Stimulated activated CD8-positive, alpha-beta memory T cell treated with anti-CD3 and anti-CD28 coated beads, Interleukin-7, amount 100 ng/mL, for 48 hours (primary cell): ENCODE data around the gene CUBN.
"Not testable (repeated sequence)": the region's sequence is repeated elsewhere in the genome, so short reads cannot be mapped to it uniquely, and the experiment has no call there.

Experiments used
- DNase-seq, 2 donors: peaks; one replicate each; pipeline ENCODE4 v3.0.0-alpha.2; 2020; ENCODE audit warnings: low read depth in 1 of 2; ENCODE audit errors: extremely low read depth in 1 of 2

CUBN gene

GRCh38 chr10:16843252-16843870 is 286.2 kb downstream of the CUBN start:
- DNase-seq, result no peak

DNA sequence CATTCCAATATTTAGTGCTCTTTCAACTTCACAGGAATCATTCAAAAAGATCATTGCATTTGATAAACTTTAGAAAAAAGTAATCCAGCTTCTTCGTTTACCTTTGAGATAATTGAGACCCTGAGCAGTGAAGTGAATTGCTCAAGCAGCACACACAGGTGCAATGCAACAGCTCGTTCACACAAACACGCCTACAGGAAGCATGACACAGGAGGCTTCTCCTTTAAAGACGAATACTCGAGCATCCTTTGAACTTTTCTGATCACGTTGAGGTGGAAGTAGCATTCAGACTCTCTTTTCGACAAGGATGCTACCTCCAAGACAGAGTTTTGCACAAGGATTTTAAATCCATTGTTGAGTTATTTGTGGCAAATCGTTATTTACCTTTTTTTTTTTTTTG is 294.4 kb downstream of the CUBN start:
- peak in 1 of 2 donors; percentile 11 for DNase-seq

- DNase-seq, result no peak
Measured at GRCh38 chr10:16832351-16833080, 297.1 kb downstream of the CUBN start.

DNA sequence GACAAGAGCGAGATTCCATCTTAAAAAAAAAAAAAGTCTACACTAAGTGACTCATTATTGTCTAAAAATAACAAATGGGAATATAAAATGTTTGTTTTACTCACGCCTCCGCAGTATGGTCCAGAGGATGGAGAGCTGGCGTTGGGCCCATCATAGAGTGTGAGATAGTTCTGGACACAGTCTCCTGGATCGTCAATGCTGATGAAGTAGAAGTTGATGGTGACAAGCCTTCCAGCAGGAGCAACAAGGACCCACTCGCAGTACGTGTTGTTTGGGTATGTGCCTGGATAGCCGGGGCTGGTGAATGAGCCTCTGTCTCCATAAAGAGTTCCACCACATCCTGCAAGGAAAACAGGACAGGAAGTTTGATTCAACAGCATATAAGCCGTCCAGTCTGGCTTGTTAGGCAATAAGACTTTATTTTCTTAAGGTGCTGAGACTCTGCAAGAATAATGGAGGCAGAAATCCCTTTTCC is 300.9 kb downstream of the CUBN start:
- no peak for DNase-seq

DNA sequence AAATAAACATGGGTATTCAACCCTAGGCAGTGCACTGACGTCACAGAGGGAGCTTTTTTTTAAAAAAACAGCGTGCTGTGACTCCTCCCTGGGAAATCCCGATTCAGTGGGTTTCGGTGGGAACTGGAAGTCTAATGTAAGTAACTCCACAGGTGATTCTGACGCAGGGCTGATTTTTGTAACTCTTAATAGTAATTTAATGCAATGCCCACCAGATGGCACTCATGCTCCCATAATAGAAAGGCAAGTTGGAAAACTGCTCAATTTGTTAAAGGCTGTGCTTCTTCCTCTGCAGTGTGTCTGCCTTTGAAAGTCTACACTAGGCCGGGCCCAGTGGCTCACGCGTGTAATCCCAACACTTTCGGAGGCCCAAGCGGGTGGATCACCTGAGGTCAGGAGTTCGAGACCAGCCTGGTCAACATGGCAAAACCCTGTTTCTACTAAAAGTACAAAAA is 301.5 kb downstream of the CUBN start:
- DNase-seq, result peak in 1 of 2 donors; percentile 31

DNA sequence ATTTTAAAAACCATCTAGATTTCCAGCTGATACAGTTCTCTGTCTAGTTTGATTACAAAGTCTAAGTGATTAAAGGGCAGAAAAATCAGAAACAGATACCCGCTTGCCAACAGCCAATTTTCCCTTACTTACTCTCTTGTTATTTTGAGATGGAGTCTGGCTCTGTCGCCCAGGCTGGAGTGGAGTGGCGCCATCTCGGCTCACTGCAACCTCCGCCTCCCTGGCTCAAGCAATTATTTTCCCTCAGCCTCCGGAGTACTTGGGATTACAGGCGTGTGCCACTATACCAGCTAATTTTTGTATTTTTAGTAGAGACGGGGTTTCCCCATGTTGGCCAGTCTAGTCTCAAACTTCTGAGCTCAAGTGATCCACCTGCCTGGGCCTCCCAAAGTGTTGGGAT is 302.1 kb downstream of the CUBN start:
- DNase-seq, result not testable (repeated sequence)

- no peak for DNase-seq
Measured at GRCh38 chr10:16822726-16823360, 306.8 kb downstream of the CUBN start.

GRCh38 chr10:16822027-16822426 is 307.6 kb downstream of the CUBN start:
- no peak for DNase-seq

DNA sequence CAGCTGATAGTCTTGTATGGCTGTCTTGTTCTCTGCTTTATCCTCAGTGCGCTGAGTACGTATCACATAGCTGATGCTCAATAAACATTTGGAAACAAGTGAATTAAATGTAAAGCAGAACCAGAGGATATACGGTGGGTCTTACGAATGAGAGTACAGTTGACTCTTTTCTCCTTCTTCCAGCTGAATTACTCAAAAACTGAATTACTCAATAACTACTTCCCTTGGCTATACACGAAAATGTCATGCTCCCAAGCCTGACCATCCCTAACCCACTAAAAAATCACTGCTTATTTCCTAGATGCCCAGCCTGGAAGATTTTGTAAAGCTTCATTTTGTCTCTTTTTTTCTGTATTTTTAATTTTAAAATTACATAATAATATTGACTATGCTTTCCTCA is 309.2 kb downstream of the CUBN start:
- no peak for DNase-seq

- DNase-seq, result no peak
Measured at GRCh38 chr10:16820018-16820417, 309.6 kb downstream of the CUBN start.

DNA sequence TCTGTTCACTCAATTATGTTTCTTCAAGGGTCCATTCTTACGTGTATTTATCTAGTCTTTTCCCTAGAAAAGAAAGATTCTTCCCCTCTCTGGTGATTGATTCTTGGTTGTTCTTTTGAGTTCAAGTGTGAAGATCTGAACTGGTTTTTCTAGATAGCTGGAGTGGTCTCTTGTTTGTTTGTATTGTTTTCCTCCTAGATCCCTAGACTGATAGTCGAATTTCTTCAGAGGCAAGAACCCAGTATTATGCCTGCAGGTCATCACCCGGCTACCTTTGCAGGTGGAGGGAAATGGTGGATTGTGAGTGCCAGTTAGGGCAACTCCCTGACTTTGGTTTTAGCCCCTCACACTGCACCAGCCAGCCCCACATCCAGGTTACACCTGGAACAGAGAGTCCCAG is 310.2 kb downstream of the CUBN start:
- no peak for DNase-seq

DNA sequence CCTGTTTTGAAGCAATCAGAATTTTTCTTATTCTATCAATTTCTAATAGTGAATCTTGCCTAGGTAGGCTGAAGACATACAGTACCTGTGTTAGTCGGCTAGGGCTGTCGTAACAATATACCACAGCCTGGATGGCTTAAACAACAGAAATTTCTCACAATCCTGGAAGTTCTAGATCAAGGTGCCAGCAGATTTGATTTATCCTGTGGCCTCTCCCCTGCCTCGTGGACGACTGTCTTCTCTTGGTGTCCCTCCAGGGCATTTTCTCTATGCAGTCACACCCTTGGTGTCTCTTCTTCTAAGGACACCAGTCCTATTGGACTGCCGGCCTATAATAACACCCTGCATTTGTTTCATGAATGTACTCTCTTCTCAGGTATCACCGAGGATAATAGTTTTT is 310.6 kb downstream of the CUBN start:
- no peak for DNase-seq

GRCh38 chr10:16817125-16818019 is 312.2 kb downstream of the CUBN start, which contains the start of gene RSU1:
RSU1 (minus strand) TSS chr10:16817424; CDS start chr10:16817081, 343 bp downstream.
- DNase-seq, result peak; percentile 99 to 100

GRCh38 chr10:16816830-16817124 is 312.8 kb downstream of the CUBN start:
- DNase-seq, result no peak

DNA sequence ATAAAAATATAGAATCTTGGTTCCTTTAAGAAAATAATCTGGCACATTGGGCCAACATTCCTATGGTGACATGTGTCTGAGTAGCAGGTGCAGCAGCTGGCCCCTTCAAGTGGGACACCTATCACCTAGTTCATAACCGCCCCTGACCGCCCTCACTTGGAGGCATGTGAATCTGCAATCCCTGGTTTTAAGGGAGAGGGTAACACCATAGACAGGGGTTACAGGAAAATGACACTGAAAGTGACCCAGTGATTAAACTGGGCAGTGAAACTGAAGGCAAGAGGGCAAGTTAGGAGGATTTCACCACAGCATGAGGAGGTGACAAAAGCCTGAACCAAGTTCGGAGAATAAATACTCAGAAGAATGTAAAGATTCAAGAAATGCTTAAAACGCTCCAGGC is 313.4 kb downstream of the CUBN start:
- no peak for DNase-seq

GRCh38 chr10:16814012-16814411 is 315.6 kb downstream of the CUBN start:
- DNase-seq, result no peak

DNA sequence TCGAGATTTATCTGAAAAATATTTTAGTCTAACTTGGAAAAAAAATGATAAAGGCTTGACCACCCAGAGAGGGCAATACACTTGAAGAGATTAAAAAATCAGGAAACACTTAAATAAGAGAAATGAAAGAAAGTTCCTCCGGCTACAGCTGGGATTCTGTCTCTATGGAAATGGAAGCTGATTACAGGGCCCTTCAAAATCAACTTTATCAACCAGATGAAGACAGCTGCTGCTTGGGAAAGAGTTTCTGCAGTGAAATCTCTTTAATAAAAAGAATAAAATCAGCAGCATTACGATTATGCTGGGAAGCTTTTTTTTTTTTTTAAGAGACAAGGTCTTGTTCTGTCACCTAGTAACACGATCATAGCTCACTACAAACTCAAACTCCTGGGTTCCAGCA is 316.9 kb downstream of the CUBN start:
- DNase-seq, result no peak

DNA sequence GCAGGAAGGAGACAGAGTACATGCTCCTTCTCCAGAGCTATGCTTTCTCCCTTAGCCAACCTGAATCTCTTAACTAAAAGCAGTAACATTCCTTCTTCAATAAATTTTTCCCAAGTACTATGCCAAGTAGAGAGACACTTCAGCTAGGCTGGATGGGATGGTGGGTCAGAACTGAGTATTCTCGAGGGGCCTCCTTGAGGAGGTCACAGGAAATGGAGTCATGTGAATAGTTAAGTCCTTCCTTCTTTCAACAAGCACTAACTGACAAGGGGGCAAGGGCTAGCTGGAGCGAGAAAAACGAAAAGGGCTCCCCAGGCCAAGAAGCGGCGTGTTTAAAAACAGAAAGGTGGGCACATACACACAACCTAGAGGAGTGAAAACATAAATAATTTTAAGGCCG is 317.8 kb downstream of the CUBN start:
- DNase-seq, result no peak

DNA sequence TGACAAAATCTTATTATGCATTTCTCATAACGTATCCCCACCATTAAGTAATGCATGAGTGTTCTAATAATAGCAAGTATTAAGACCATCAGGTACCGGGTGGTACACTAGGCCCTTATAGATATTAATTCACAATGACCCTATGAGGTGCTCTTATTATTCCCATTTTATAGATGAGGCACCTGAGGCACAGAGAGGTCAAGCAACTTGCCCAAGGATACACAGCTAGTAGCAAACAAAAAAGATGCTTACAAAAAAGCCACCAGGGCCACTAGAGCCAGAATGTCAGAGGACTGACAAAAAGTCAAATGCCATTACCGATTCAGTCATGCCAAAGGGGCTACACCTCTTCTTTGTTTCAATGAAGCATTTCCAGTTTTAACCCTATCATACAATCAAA is 318.3 kb downstream of the CUBN start:
- DNase-seq, result no peak

GRCh38 chr10:16809074-16809718 is 320.4 kb downstream of the CUBN start:
- peak in 1 of 2 donors; percentile 48 for DNase-seq

DNA sequence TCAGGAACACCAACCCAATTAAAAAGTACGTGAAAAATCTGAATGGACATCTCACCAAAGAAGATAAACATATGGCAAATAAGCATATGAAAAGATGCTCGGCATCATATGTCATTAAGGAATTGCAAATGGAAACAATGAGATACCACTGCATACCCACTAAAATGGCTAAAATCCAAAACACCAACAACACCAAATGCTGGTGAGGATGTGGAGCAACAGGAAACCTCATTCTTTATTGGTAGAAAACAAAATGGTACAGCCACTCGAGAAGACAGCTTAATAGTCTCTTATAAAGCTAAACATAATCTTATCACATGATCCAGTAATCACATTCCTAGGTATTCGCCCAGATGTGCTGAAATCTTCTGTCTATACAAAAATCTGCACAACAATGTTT is 325.5 kb downstream of the CUBN start:
- no peak for DNase-seq
